Heart left ventricle (tissue), 16 donors: Measurements from ENCODE around the gene FKBP2. TPM values are rescaled to one million over a fixed set of nuclear protein-coding genes. Genes with fewer than 3 reads are reported as not detected.

Experiments
- ATAC-seq, 4 donors: fragments of 200-7000 bp; cut with Tn5 transposase; one replicate each; pipeline ENCODE4 v1.9.1; 2020 to 2022; ENCODE audit warnings: moderate library complexity in 4 of 4, mild to moderate bottlenecking in 3 of 4, moderate number of reproducible peaks in 1 of 4
- DNase-seq, 5 donors: peaks; one replicate each; pipeline ENCODE4 v3.0.0-alpha.2; 2020
- H3K27ac ChIP-seq, 12 donors: fragments of 200-600 bp; sonication (generic) in 4 of 12; one replicate each; pipeline versions ENCODE4 v1.5.0 to v1.8.0; 2016 to 2022; ENCODE audit warnings: mild to moderate bottlenecking in 2 of 12
- H3K27me3 ChIP-seq, 9 donors: fragments of 200-600 bp; sonication (generic) in 2 of 9; one replicate each; pipeline versions ENCODE4 v1.5.1 to v1.8.0; 2016 to 2022; ENCODE audit warnings: mild to moderate bottlenecking in 3 of 9
- H3K36me3 ChIP-seq, 9 donors: fragments of 200-600 bp; sonication (generic) in 2 of 9; one replicate each; pipeline versions ENCODE4 v1.5.0 to v1.8.0; 2018 to 2022; ENCODE audit warnings: mild to moderate bottlenecking in 2 of 9
- H3K4me1 ChIP-seq, 12 donors: fragments of 200-600 bp; sonication (generic) in 4 of 12; one replicate each; pipeline versions ENCODE4 v1.5.0 to v1.8.0; 2016 to 2022; ENCODE audit warnings: mild to moderate bottlenecking in 3 of 12
- H3K4me3 ChIP-seq, 12 donors: fragments of 200-600 bp; sonication (generic) in 4 of 12; one replicate each; pipeline versions ENCODE4 v1.5.0 to v1.8.0; 2017 to 2022; ENCODE audit warnings: mild to moderate bottlenecking in 9 of 12, moderate library complexity in 4 of 12
- H3K9me3 ChIP-seq, 12 donors: fragments of 200-600 bp; sonication (generic) in 4 of 12; one replicate each; pipeline versions ENCODE4 v1.5.0 to v1.8.0; 2016 to 2022; ENCODE audit warnings: mild to moderate bottlenecking in 1 of 12
- CTCF ChIP-seq, 12 donors: fragments of 200-600 bp; sonication (generic) in 4 of 12; IDR thresholded peaks; one replicate each; pipeline versions ENCODE4 v1.5.0 to v1.8.0; 2018 to 2022; ENCODE audit warnings: antibody characterized with exemption in 12 of 12, mild to moderate bottlenecking in 5 of 12
- POLR2A ChIP-seq, 2 donors: fragments of 450-650 bp; IDR thresholded peaks; one replicate each; pipeline ENCODE4 v1.6.1; 2017; ENCODE audit warnings: antibody characterized with exemption in 2 of 2, mild to moderate bottlenecking in 2 of 2, moderate library complexity in 2 of 2
- WGBS, 4 donors: extraction: QIAGEN DNeasy Blood & Tissue Kit in 2 of 4; methylation state at CpG; one replicate each; pipeline versions ENCODE4 v1.1.5 to v1.1.7; 2013 to 2018; 5-methylcytosine and 5-hydroxymethylcytosine counted together
- intact Hi-C, 10 donors: fragments of 100-400 bp; cut with DNase I; formaldehyde crosslinking; loops; one replicate each; pipeline versions ENCODE4 v1.11.1 to v1.14.2; 2022
- polyA plus RNA-seq, 2 donors: library from polyadenylated mRNA; stranded (reverse); fragments of 200-250 nt; gene quantifications; one replicate each; pipeline ENCODE4 v1.2.3, GENCODE V29; 2013
- total RNA-seq, 9 donors: library from RNA; depleted of rRNA in 2 of 9; stranded (reverse); fragments of >200 nt in 2 of 9; fragmentation: NEBNext Ultra II Directional in 3 of 9; extraction: Animal tissue kit (Norgen Biotek cat#: 25700) in 3 of 9; gene quantifications; one replicate each; pipeline versions ENCODE4 v1.1.0 to v1.2.4, GENCODE V29; 2016 to 2023
- donor health status: ischemic (EF 13 %, LVEDD 7.1; RV severe dilation, severe dysfunction).
- donor health status: healthy with polysubstance abuse.
- donor health status: DM: no; HTN: yes; CAD: no.
- donor health status: DM: no; HTN: no; CAD: no.
- donor health status: ischemic (EF 25% LVEDD 6.9; RV normal size, moderate dysfunction).
- donor health status: ischemic (EF 25% LVEDD 5.7; RV mildly dilated, moderate dysfunction).
- donor health status: healthy.
- donor health status: DM: yes; HTN: yes; CAD: no.
- donor health status: ischemic (EF 35%, LVEDD 5.7; RV mildly dilated, moderate dysfunction).
- donor health status: nonischemic (EF 11% LVEDD 7.7; RV severe dilation, severe dysfunction).
- donor health status: DM: yes; HTN: yes; CAD: no.
- donor health status: PGD.
- donor health status: ischemic (EF 29% LVEDD 5.4; RV normal size, mild dysfunction).
- donor health status: nonischemic (EF 23%, LVEDD 6.1; RV moderate dilation, normal function).

FKBP2 gene
- total and polyA plus RNA-seq, 11 donors = 35.0 to 250 (median 52.9) TPM

- WGBS, 4 donors = 79 to 86% (median 85%) methylated on average over 8 of the region's 8 CpGs
- DNase-seq = no peak
- Histone ChIP-seq H3K27me3 (no peaks in the 10 kb centered on the region), H3K4me3 (no peak overlapping the region), H3K9me3 (no peaks in the 10 kb centered on the region), H3K36me3 (peaks cover 0 to 57% (median 41%) of the 10 kb centered on the region in 9 donors), H3K27ac (no peak overlapping the region), H3K4me1 (peaks cover 0 to 27% (median 12%) of the 10 kb centered on the region in 12 donors)
- intact Hi-C loops = no loop called here
- no peak for ATAC-seq
- TF ChIP-seq CTCF (IDR thresholded peaks at IDR 0.05) (no peak), POLR2A (IDR thresholded peaks at IDR 0.05) (no peak)
Observed at GRCh38 chr11:64278576-64279190, 37.8 kb downstream of the FKBP2 start.

GRCh38 chr11:64281957-64282770 is 41.3 kb downstream of the FKBP2 start:
- DNase-seq (no peak), ATAC-seq (no peak)
- Histone ChIP-seq H3K27me3 (no peaks in the 10 kb centered on the region), H3K4me1 (peaks cover 4 to 47% (median 24%) of the 10 kb centered on the region in 12 donors), H3K36me3 (peaks cover 0 to 40% (median 21%) of the 10 kb centered on the region in 9 donors), H3K9me3 (no peaks in the 10 kb centered on the region), H3K4me3 (no peak overlapping the region), H3K27ac (peak overlapping the region in 2 of 12 donors; percentile 49 to 55)
- no peak for TF ChIP-seq POLR2A (IDR thresholded peaks at IDR 0.05)
- no peak for TF ChIP-seq CTCF (IDR thresholded peaks at IDR 0.05)
- WGBS, 4 donors = 93 to 97% (median 96%) methylated on average over 22 of the region's 22 CpGs
- intact Hi-C loops = no loop called here

- Histone ChIP-seq H3K36me3 (peaks cover 0 to 31% (median 12%) of the 10 kb centered on the region in 9 donors), H3K4me1 (peaks cover 4 to 47% (median 24%) of the 10 kb centered on the region in 12 donors), H3K9me3 (no peaks in the 10 kb centered on the region), H3K4me3 (peak overlapping the region in 5 of 12 donors; percentile 73 to 96 (median 80)), H3K27ac (peak overlapping the region in 3 of 12 donors; percentile 32 to 99 (median 99)), H3K27me3 (no peaks in the 10 kb centered on the region)
- DNase-seq (no peak), ATAC-seq (no peak)
- intact Hi-C loops = no loop called here
- no peak for TF ChIP-seq POLR2A (IDR thresholded peaks at IDR 0.05)
- TF ChIP-seq CTCF (IDR thresholded peaks at IDR 0.05) = no peak
- 92 to 97% (median 95%) methylated on average over 3 of the region's 3 CpGs for WGBS, 4 donors
Observed at GRCh38 chr11:64283092-64283491, 42.2 kb downstream of the FKBP2 start.
